Sigmoid colon (tissue), 7 donors: ENCODE measurements around the gene CPNE4. TPM values are rescaled to one million over a fixed set of nuclear protein-coding genes. Genes with fewer than 3 reads are reported as not detected.

Experiments used
- DNase-seq: peaks from one replicate; pipeline ENCODE4 v3.0.0-alpha.2; 2019
- H3K27ac ChIP-seq, 4 donors: fragments of 200-600 bp; sonication (generic); one replicate each; pipeline ENCODE4 v1.5.1; 2016 to 2019; ENCODE audit warnings: mild to moderate bottlenecking in 1 of 4
- H3K27me3 ChIP-seq, 3 donors: fragments of 200-600 bp; sonication (generic); one replicate each; pipeline ENCODE4 v1.5.1; 2019; ENCODE audit warnings: mild to moderate bottlenecking in 1 of 3
- H3K36me3 ChIP-seq, 4 donors: fragments of 200-600 bp; sonication (generic); one replicate each; pipeline ENCODE4 v1.5.1; 2016 to 2019
- H3K4me1 ChIP-seq, 4 donors: fragments of 200-600 bp; sonication (generic); one replicate each; pipeline ENCODE4 v1.5.1; 2017 to 2019
- H3K4me3 ChIP-seq, 4 donors: fragments of 200-600 bp; sonication (generic); one replicate each; pipeline ENCODE4 v1.5.1; 2017 to 2019; ENCODE audit warnings: mild to moderate bottlenecking in 2 of 4, moderate library complexity in 1 of 4
- H3K9me3 ChIP-seq, 4 donors: fragments of 200-600 bp in 3 of 4; sonication (generic) in 3 of 4; one replicate each; pipeline versions ENCODE4 v1.5.1 to v1.6.1; 2013 to 2019
- EP300 ChIP-seq, 4 donors: sonication (generic); formaldehyde crosslinking; IDR thresholded peaks; one replicate each; pipeline ENCODE4 v1.6.1; 2017; ENCODE audit warnings: antibody characterized with exemption in 4 of 4
- POLR2A ChIP-seq, 2 donors: fragments of 450-650 bp; IDR thresholded peaks; one replicate each; pipeline ENCODE4 v1.6.1; 2016; ENCODE audit warnings: antibody characterized with exemption in 2 of 2, mild to moderate bottlenecking in 2 of 2, moderate library complexity in 2 of 2
- POLR2AphosphoS5 ChIP-seq, 4 donors: sonication (generic); formaldehyde crosslinking; IDR thresholded peaks; one replicate each; pipeline ENCODE4 v1.6.1; 2017; ENCODE audit warnings: antibody characterized with exemption in 4 of 4
- WGBS, 2 donors: extraction: QIAGEN DNeasy Blood & Tissue Kit; methylation state at CpG; one replicate each; pipeline ENCODE4 v1.1.7; 2013; 5-methylcytosine and 5-hydroxymethylcytosine counted together
- intact Hi-C: fragments of 100-400 bp; cut with DNase I; formaldehyde crosslinking; loops from one replicate; pipeline ENCODE4 v1.15.1; 2023
- polyA plus RNA-seq, 3 donors: library from polyadenylated mRNA; stranded (reverse); fragments of 200-250 nt; gene quantifications; one replicate each; pipeline ENCODE4 v1.2.3, GENCODE V29; 2013
- total RNA-seq, 4 donors: library from RNA; depleted of rRNA; stranded (reverse); fragments of >200 nt; gene quantifications; one replicate each; pipeline ENCODE4 v1.1.0, GENCODE V29; 2016
- TF ChIP-seq, protein P1 (sequence below), 4 experiments: fragments of 450-650 bp in 3 of 4; fragments of 200-600 bp in 1 of 4; IDR thresholded peaks; one replicate each; pipeline ENCODE4 v1.5.1; 2016 to 2019; ENCODE audit warnings: antibody characterized with exemption in 4 of 4, mild to moderate bottlenecking in 3 of 4, moderate library complexity in 2 of 4
- donor health status: healthy with polysubstance abuse.
- donor health status: Bipolar disorder and iron deficiency.
- donor health status: healthy.

CPNE4 gene
- total and polyA plus RNA-seq, 7 donors = 0.23 to 1.1 (median 0.54) TPM; not detected in 2

DNA sequence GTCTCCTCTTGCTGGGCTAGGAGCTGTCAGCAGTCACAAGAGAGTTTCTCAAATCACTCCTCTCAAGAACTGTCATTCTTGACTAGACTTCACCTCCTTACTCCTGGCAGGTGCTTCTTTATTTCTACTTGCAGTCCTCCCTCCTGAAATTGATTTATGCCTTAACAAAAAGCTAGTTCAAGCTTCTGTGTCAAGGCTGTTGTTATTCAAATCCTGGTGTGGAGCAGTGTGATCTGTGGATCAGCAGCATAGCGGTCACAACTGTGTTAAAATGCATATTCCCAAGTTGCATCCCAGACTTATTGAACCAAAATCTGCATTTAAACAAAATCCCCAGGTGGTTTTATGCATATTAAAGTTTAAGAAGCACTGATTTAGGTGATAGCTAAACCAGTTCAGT, 411.4 kb downstream of the CPNE4 start:
- no peak for TF ChIP-seq POLR2AphosphoS5 (IDR thresholded peaks at IDR 0.05)
- no peak for TF ChIP-seq POLR2A (IDR thresholded peaks at IDR 0.05)
- no peak for TF ChIP-seq EP300 (IDR thresholded peaks at IDR 0.05)
- TF ChIP-seq, protein P1, sequence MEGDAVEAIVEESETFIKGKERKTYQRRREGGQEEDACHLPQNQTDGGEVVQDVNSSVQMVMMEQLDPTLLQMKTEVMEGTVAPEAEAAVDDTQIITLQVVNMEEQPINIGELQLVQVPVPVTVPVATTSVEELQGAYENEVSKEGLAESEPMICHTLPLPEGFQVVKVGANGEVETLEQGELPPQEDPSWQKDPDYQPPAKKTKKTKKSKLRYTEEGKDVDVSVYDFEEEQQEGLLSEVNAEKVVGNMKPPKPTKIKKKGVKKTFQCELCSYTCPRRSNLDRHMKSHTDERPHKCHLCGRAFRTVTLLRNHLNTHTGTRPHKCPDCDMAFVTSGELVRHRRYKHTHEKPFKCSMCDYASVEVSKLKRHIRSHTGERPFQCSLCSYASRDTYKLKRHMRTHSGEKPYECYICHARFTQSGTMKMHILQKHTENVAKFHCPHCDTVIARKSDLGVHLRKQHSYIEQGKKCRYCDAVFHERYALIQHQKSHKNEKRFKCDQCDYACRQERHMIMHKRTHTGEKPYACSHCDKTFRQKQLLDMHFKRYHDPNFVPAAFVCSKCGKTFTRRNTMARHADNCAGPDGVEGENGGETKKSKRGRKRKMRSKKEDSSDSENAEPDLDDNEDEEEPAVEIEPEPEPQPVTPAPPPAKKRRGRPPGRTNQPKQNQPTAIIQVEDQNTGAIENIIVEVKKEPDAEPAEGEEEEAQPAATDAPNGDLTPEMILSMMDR (IDR thresholded peaks at IDR 0.05) = no peak
- Histone ChIP-seq H3K4me1 (no peaks in the 10 kb centered on the region), H3K27ac (no peak overlapping the region), H3K9me3 (no peaks in the 10 kb centered on the region), H3K27me3 (no peaks in the 10 kb centered on the region), H3K4me3 (no peak overlapping the region), H3K36me3 (no peaks in the 10 kb centered on the region)
- WGBS, 2 donors = 75 to 85% methylated on average over 1 of the region's 1 CpG
- intact Hi-C loops = no loop called here
- DNase-seq = no peak

- Histone ChIP-seq H3K36me3 (no peaks in the 10 kb centered on the region), H3K27me3 (no peaks in the 10 kb centered on the region), H3K4me1 (no peaks in the 10 kb centered on the region), H3K9me3 (no peaks in the 10 kb centered on the region), H3K4me3 (no peak overlapping the region), H3K27ac (no peak overlapping the region)
- TF ChIP-seq, protein P1 (IDR thresholded peaks at IDR 0.05) = no peak
- TF ChIP-seq EP300 (IDR thresholded peaks at IDR 0.05) (no peak), POLR2A (IDR thresholded peaks at IDR 0.05) (no peak), POLR2AphosphoS5 (IDR thresholded peaks at IDR 0.05) (no peak)
- intact Hi-C loops = no loop called here
- WGBS, 2 donors = 83 to 90% methylated on average over 5 of the region's 5 CpGs
- DNase-seq = no peak
Observed at GRCh38 chr3:131622726-131623125, 412.1 kb downstream of the CPNE4 start.

- Histone ChIP-seq H3K27ac (no peak overlapping the region), H3K27me3 (no peaks in the 10 kb centered on the region), H3K4me3 (no peak overlapping the region), H3K9me3 (no peaks in the 10 kb centered on the region), H3K4me1 (no peaks in the 10 kb centered on the region), H3K36me3 (no peaks in the 10 kb centered on the region)
- TF ChIP-seq EP300 (IDR thresholded peaks at IDR 0.05) (no peak), POLR2AphosphoS5 (IDR thresholded peaks at IDR 0.05) (no peak), POLR2A (IDR thresholded peaks at IDR 0.05) (no peak)
- TF ChIP-seq, protein P1 (IDR thresholded peaks at IDR 0.05) = no peak
- intact Hi-C loops = no loop called here
- no peak for DNase-seq
- 45 to 76% methylated on average over 1 of the region's 1 CpG for WGBS, 2 donors
Observed at GRCh38 chr3:131620977-131621376, 413.8 kb downstream of the CPNE4 start.

GRCh38 chr3:131619821-131620220, 415.0 kb downstream of the CPNE4 start:
- Histone ChIP-seq H3K9me3 (no peaks in the 10 kb centered on the region), H3K36me3 (no peaks in the 10 kb centered on the region), H3K4me1 (no peaks in the 10 kb centered on the region), H3K27ac (no peak overlapping the region), H3K4me3 (no peak overlapping the region), H3K27me3 (no peaks in the 10 kb centered on the region)
- intact Hi-C loops = no loop called here
- no peak for DNase-seq
- TF ChIP-seq, protein P1 (IDR thresholded peaks at IDR 0.05) = no peak
- TF ChIP-seq POLR2AphosphoS5 (IDR thresholded peaks at IDR 0.05) (no peak), EP300 (IDR thresholded peaks at IDR 0.05) (no peak), POLR2A (IDR thresholded peaks at IDR 0.05) (no peak)
- WGBS, 2 donors = 50 to 67% methylated on average over 2 of the region's 2 CpGs

- no peaks in the 10 kb centered on the region for H3K4me1 ChIP-seq
- H3K4me3 ChIP-seq = no peak overlapping the region
- DNase-seq = no peak
- H3K36me3 ChIP-seq = no peaks in the 10 kb centered on the region
- H3K27ac ChIP-seq = no peak overlapping the region
- H3K27me3 ChIP-seq = no peaks in the 10 kb centered on the region
- intact Hi-C loops = no loop called here
- H3K9me3 ChIP-seq = no peaks in the 10 kb centered on the region
- WGBS, 2 donors = 55 to 64% methylated on average over 3 of the region's 3 CpGs
- TF ChIP-seq, protein P1 (IDR thresholded peaks at IDR 0.05) = no peak
- TF ChIP-seq EP300 (IDR thresholded peaks at IDR 0.05) (no peak), POLR2A (IDR thresholded peaks at IDR 0.05) (no peak), POLR2AphosphoS5 (IDR thresholded peaks at IDR 0.05) (no peak)
Observed at GRCh38 chr3:131616719-131617118, 418.1 kb downstream of the CPNE4 start.
